Stimulated activated CD4-positive, alpha-beta T cell treated with anti-CD3 and anti-CD28 coated beads, TNF-alpha, amount 100 ng/mL, for 48 hours (primary cell): ENCODE measurements around the gene ANKRD16.
"Not testable (repeated sequence)": the region's sequence is repeated elsewhere in the genome, so short reads cannot be mapped to it uniquely, and the experiment has no call there.

Experiments used
- DNase-seq, 3 donors: peaks; one replicate each; pipeline ENCODE4 v3.0.0-alpha.2; 2020; ENCODE audit warnings: low read depth in 3 of 3

The ANKRD16 gene

GRCh38 chr10:5903563-5903962 lies 13.9 kb upstream of the ANKRD16 start:
- DNase-seq, result no peak

GRCh38 chr10:5902511-5903274 lies 13.0 kb upstream of the ANKRD16 start:
- no peak for DNase-seq

- no peak for DNase-seq
Measured at GRCh38 chr10:5900247-5900646, 10.6 kb upstream of the ANKRD16 start.

GRCh38 chr10:5898163-5898562 lies 8.5 kb upstream of the ANKRD16 start:
- no peak for DNase-seq

- DNase-seq, result no peak
Measured at GRCh38 chr10:5897504-5897903, 7.8 kb upstream of the ANKRD16 start.

GRCh38 chr10:5897053-5897340 lies 7.3 kb upstream of the ANKRD16 start:
- DNase-seq, result no peak

- DNase-seq, result no peak
Measured at GRCh38 chr10:5896208-5897052, 6.7 kb upstream of the ANKRD16 start.

GRCh38 chr10:5895804-5896203 lies 6.1 kb upstream of the ANKRD16 start:
- DNase-seq, result no peak

GRCh38 chr10:5895365-5895764 lies 5.7 kb upstream of the ANKRD16 start:
- DNase-seq, result no peak

GRCh38 chr10:5894873-5895272 lies 5.2 kb upstream of the ANKRD16 start:
- DNase-seq, result no peak

- no peak for DNase-seq
Measured at GRCh38 chr10:5894403-5894802, 4.7 kb upstream of the ANKRD16 start.

GRCh38 chr10:5893321-5893720 lies 3.6 kb upstream of the ANKRD16 start:
- no peak for DNase-seq

GRCh38 chr10:5892007-5892406 lies 2.3 kb upstream of the ANKRD16 start:
- DNase-seq, result no peak

- DNase-seq, result no peak
Measured at GRCh38 chr10:5891009-5891408, 1.3 kb upstream of the ANKRD16 start.

GRCh38 chr10:5890452-5890915 lies 791 bp upstream of the ANKRD16 start:
- DNase-seq, result peak in 2 of 3 donors; percentile 8 to 15

- peak in 2 of 3 donors; percentile 6 to 39 for DNase-seq
Measured at GRCh38 chr10:5888843-5889623, 660 bp downstream of the ANKRD16 start.

- DNase-seq, result no peak
Measured at GRCh38 chr10:5888351-5888750, 1.3 kb downstream of the ANKRD16 start.

GRCh38 chr10:5887641-5888040 lies 2.1 kb downstream of the ANKRD16 start:
- DNase-seq, result no peak

GRCh38 chr10:5887029-5887428 lies 2.7 kb downstream of the ANKRD16 start:
- no peak for DNase-seq

GRCh38 chr10:5885619-5886018 lies 4.1 kb downstream of the ANKRD16 start:
- no peak for DNase-seq

GRCh38 chr10:5882961-5883360 lies 6.7 kb downstream of the ANKRD16 start:
- no peak for DNase-seq

- DNase-seq, result not testable (repeated sequence)
Measured at GRCh38 chr10:5877041-5877440, 12.7 kb downstream of the ANKRD16 start.
